ENCODE data around the gene TMEM131.

The TMEM131 gene

GRCh38 chr2:97774425-97774824 is 221.3 kb downstream of the TMEM131 start:
- H3K4me1 ChIP-seq = no peaks in the 10 kb centered on the region
- no peaks in the 10 kb centered on the region for H3K36me3 ChIP-seq
- peak; percentile 28 for DNase-seq
- no peak overlapping the region for H3K4me3 ChIP-seq (ENCODE audit: low read depth, low read length)
- peak; percentile 50 for TF ChIP-seq CTCF (IDR thresholded peaks at IDR 0.05; ENCODE audit: low read depth, low read length)
- no peaks in the 10 kb centered on the region for H3K27me3 ChIP-seq
- H3K9me3 ChIP-seq = no peaks in the 10 kb centered on the region

GRCh38 chr2:97770445-97770844 is 225.3 kb downstream of the TMEM131 start:
- no peaks in the 10 kb centered on the region for H3K36me3 ChIP-seq
- no peak overlapping the region for H3K4me3 ChIP-seq (ENCODE audit: low read depth, low read length)
- H3K4me1 ChIP-seq = no peaks in the 10 kb centered on the region
- no peak for DNase-seq
- no peaks in the 10 kb centered on the region for H3K9me3 ChIP-seq
- no peaks in the 10 kb centered on the region for H3K27me3 ChIP-seq
- TF ChIP-seq CTCF (IDR thresholded peaks at IDR 0.05; ENCODE audit: low read depth, low read length) = no peak

GRCh38 chr2:97769711-97770110 is 226.0 kb downstream of the TMEM131 start:
- H3K9me3 ChIP-seq = no peaks in the 10 kb centered on the region
- no peak overlapping the region for H3K4me3 ChIP-seq (ENCODE audit: low read depth, low read length)
- H3K4me1 ChIP-seq = no peaks in the 10 kb centered on the region
- no peaks in the 10 kb centered on the region for H3K27me3 ChIP-seq
- TF ChIP-seq CTCF (IDR thresholded peaks at IDR 0.05; ENCODE audit: low read depth, low read length) = no peak
- DNase-seq = no peak
- no peaks in the 10 kb centered on the region for H3K36me3 ChIP-seq

GRCh38 chr2:97769308-97769707 is 226.4 kb downstream of the TMEM131 start:
- no peaks in the 10 kb centered on the region for H3K36me3 ChIP-seq
- no peaks in the 10 kb centered on the region for H3K9me3 ChIP-seq
- DNase-seq = no peak
- no peak for TF ChIP-seq CTCF (IDR thresholded peaks at IDR 0.05; ENCODE audit: low read depth, low read length)
- no peaks in the 10 kb centered on the region for H3K4me1 ChIP-seq
- H3K4me3 ChIP-seq (ENCODE audit: low read depth, low read length) = no peak overlapping the region
- H3K27me3 ChIP-seq = no peaks in the 10 kb centered on the region

- TF ChIP-seq CTCF (IDR thresholded peaks at IDR 0.05; ENCODE audit: low read depth, low read length) = no peak
- no peaks in the 10 kb centered on the region for H3K9me3 ChIP-seq
- H3K4me3 ChIP-seq (ENCODE audit: low read depth, low read length) = no peak overlapping the region
- DNase-seq = no peak
- H3K4me1 ChIP-seq = no peaks in the 10 kb centered on the region
- no peaks in the 10 kb centered on the region for H3K27me3 ChIP-seq
- no peaks in the 10 kb centered on the region for H3K36me3 ChIP-seq
Observed at GRCh38 chr2:97766567-97766966, 229.2 kb downstream of the TMEM131 start.

GRCh38 chr2:97765933-97766332 is 229.8 kb downstream of the TMEM131 start:
- Histone ChIP-seq H3K4me1 (no peaks in the 10 kb centered on the region), H3K4me3 (ENCODE audit: low read depth, low read length) (no peak overlapping the region), H3K9me3 (no peaks in the 10 kb centered on the region), H3K36me3 (no peaks in the 10 kb centered on the region), H3K27me3 (no peaks in the 10 kb centered on the region)
- no peak for DNase-seq
- no peak for TF ChIP-seq CTCF (IDR thresholded peaks at IDR 0.05; ENCODE audit: low read depth, low read length)
